HepG2 (cell line): ENCODE data around the gene C2orf49. TPM values are rescaled to one million over a fixed set of nuclear protein-coding genes. Genes with fewer than 3 reads are reported as not detected.

ENCODE experiments used
- ATAC-seq: fragments of 200-7000 bp; cut with Tn5 transposase; 3 replicates; pipeline ENCODE4 v1.9.1; 2020; ENCODE audit warnings: mild to moderate bottlenecking, moderate library complexity
- BruUV-seq: library from RNA; stranded (reverse); fragments of 400-500 nt; replicated peaks from 2 replicates; lab custom pipeline; 2021; lab: Mats Ljungman, UMichigan
- CTCF ChIA-PET: fragments of 300-600 bp; formaldehyde crosslinking; extraction: SDS; loops from one replicate; lab custom pipeline; 2021; ENCODE audit warnings: low total read pairs, inconsistent platforms, low intra/inter-chr PET ratio; lab: Yijun Ruan, JAX
- POLR2A ChIA-PET: fragments of 350-600 bp; sonication (Branson Sonifier 250); formaldehyde crosslinking; loops from one replicate; lab custom pipeline; 2020; ENCODE audit warnings: antibody characterized with exemption, inconsistent platforms; lab: Yijun Ruan, JAX
- DNase-seq: peaks from one replicate; pipeline ENCODE4 v3.0.0-alpha.2; 2015; ENCODE audit warnings: low spot score
- FAIRE-seq: peaks from 3 replicates; lab custom pipeline; 2011; peaks lifted over from hg19 to GRCh38; lab: Jason Lieb, UNC
- H2AFZ ChIP-seq: one replicate; pipeline ENCODE4 v1.6.1; 2011; ENCODE audit warnings: low read length, inconsistent platforms
- H3K27ac ChIP-seq: fragments of 300-600 bp; 3 replicates; pipeline ENCODE4 v1.8.0; 2011; ENCODE audit warnings: mixed run types, mild to moderate bottlenecking, mixed read lengths, low read length, inconsistent platforms; ENCODE audit not compliant: insufficient read depth; ENCODE audit errors: extremely low read length
- H3K27me3 ChIP-seq, 2 experiments: fragments of 200-600 bp in 1 of 2; 2 replicates in 1 of 2; 3 replicates in 1 of 2; pipeline versions ENCODE4 v1.6.0 to v1.8.0; 2011; ENCODE audit warnings: low read length in 2 of 2, mild to moderate bottlenecking in 2 of 2, moderate library complexity in 2 of 2, inconsistent platforms in 1 of 2; ENCODE audit not compliant: insufficient read depth in 2 of 2, control insufficient read depth in 1 of 2
- H3K36me3 ChIP-seq, 2 experiments: fragments of 200-600 bp in 1 of 2; replicated peaks in 1 of 2; 2 replicates in 1 of 2; 3 replicates in 1 of 2; pipeline versions ENCODE4 v1.5.1 to v1.8.0; 2011; ENCODE audit warnings: low read length in 2 of 2, inconsistent platforms in 1 of 2; ENCODE audit not compliant: insufficient read depth in 2 of 2, control insufficient read depth in 1 of 2
- H3K4me1 ChIP-seq: 2 replicates; pipeline ENCODE4 v1.5.1; 2012; ENCODE audit warnings: low read length, inconsistent platforms; ENCODE audit not compliant: insufficient read depth
- H3K4me2 ChIP-seq: 2 replicates; pipeline ENCODE4 v1.6.0; 2011; ENCODE audit warnings: low read depth, low read length, inconsistent platforms
- H3K4me3 ChIP-seq, 3 experiments: fragments of 200-600 bp in 1 of 3; sonication (generic), shearing (Covaris generic) in 1 of 3; replicated peaks in 1 of 3; 2 replicates each; pipeline ENCODE4 v1.5.1; 2011 to 2016; ENCODE audit warnings: low read length in 3 of 3, inconsistent platforms in 2 of 3, low read depth in 2 of 3, mild to moderate bottlenecking in 2 of 3, control low read depth in 1 of 3, mixed read lengths in 1 of 3; ENCODE audit not compliant: insufficient read depth in 1 of 3
- H3K79me2 ChIP-seq: one replicate; pipeline ENCODE4 v1.6.1; 2011; ENCODE audit warnings: low read length, inconsistent platforms; ENCODE audit not compliant: insufficient read depth
- H3K9ac ChIP-seq: 2 replicates; pipeline ENCODE4 v1.6.0; 2011; ENCODE audit warnings: mild to moderate bottlenecking, low read depth, low read length, inconsistent platforms; ENCODE audit not compliant: insufficient read depth
- H3K9me3 ChIP-seq: 2 replicates; pipeline ENCODE4 v1.5.1; 2012; ENCODE audit warnings: mild to moderate bottlenecking, low read length
- H4K20me1 ChIP-seq: 2 replicates; pipeline ENCODE4 v1.6.0; 2011; ENCODE audit warnings: inconsistent platforms, mild to moderate bottlenecking, low read length, moderate library complexity; ENCODE audit not compliant: insufficient read depth
- PHF21A ChIP-seq: sonication (generic); formaldehyde crosslinking; IDR thresholded peaks from 2 replicates; pipeline ENCODE4 v1.5.0; 2020; ENCODE audit warnings: mild to moderate bottlenecking, missing genetic modification reagents
- SKIL ChIP-seq: sonication (generic); formaldehyde crosslinking; IDR thresholded peaks from 2 replicates; pipeline ENCODE4 v1.8.0; 2022; ENCODE audit warnings: missing genetic modification reagents, mild to moderate bottlenecking, moderate library complexity, borderline replicate concordance
- ZKSCAN5 ChIP-seq: sonication (generic); formaldehyde crosslinking; IDR thresholded peaks from 2 replicates; pipeline ENCODE4 v1.5.1; 2020; ENCODE audit warnings: mild to moderate bottlenecking, missing genetic modification reagents
- ZNF878 ChIP-seq: sonication (generic); formaldehyde crosslinking; IDR thresholded peaks from 2 replicates; pipeline ENCODE4 v1.8.1; 2023; ENCODE audit warnings: mild to moderate bottlenecking, missing genetic modification reagents, moderate library complexity
- ZNF891 ChIP-seq: sonication (generic); formaldehyde crosslinking; IDR thresholded peaks from 2 replicates; pipeline ENCODE4 v1.5.0; 2020; ENCODE audit warnings: mild to moderate bottlenecking, missing genetic modification reagents
- ZSCAN29 ChIP-seq: sonication (generic); formaldehyde crosslinking; conservative IDR thresholded peaks from 2 replicates; pipeline ENCODE4 v1.4.0; 2020; ENCODE audit warnings: mild to moderate bottlenecking, missing genetic modification reagents
- WGBS: methylation state at CpG from one replicate; pipeline ENCODE4 v1.1.6; 2017; ENCODE audit warnings: low lambda C conversion rate; 5-methylcytosine and 5-hydroxymethylcytosine counted together
- in situ Hi-C: cut with HindIII; loops from 2 replicates; pipeline ENCODE4 v1.10.0; 2017; ENCODE audit warnings: low pct_unique_long_range_greater_than_20kb; ENCODE audit not compliant: extremely low pct_ligation_motif_present
- intact Hi-C: fragments of 100-400 bp; cut with micrococcal nuclease; formaldehyde crosslinking; loops from one replicate; pipeline ENCODE4 v1.10.0; 2022; ENCODE audit not compliant: unreplicated experiment
- polyA plus RNA-seq, 8 experiments: library from polyadenylated mRNA; depleted of rRNA in 3 of 8; stranded (reverse) in 7 of 8; unstranded in 1 of 8; fragments of >200 nt; fragmentation: Illumina TruSeq in 4 of 8; extraction: Trizol in 4 of 8; gene quantifications; 2 replicates each; pipeline versions ENCODE4 v1.2.1 to v1.2.3, GENCODE V29; 2011 to 2016; ENCODE audit warnings: low read depth in 4 of 8, missing spikeins in 1 of 8, mixed read lengths in 1 of 8; ENCODE audit not compliant: insufficient read depth in 1 of 8
- total RNA-seq, 5 experiments: library from RNA; depleted of rRNA; stranded (reverse); fragments of >200 nt; fragmentation: Illumina TruSeq; extraction: Trizol; gene quantifications; 2 replicates each; pipeline ENCODE4 v1.2.3, GENCODE V29; 2016; ENCODE audit warnings: low read depth in 1 of 5

The C2orf49 gene
- total and polyA plus RNA-seq, 2 of the 13 experiments (the other 11 are each of a cell fraction or from before 2014, with no cell fraction given), result 24.7 to 28.8 TPM

- no peak for TF ChIP-seq SKIL (CRISPR knock-in tag)
- TF ChIP-seq ZNF878, result no peak
Observed at GRCh38 chr2:105387225-105387624, 49.9 kb downstream of the C2orf49 start (continued).

- Histone ChIP-seq H3K9ac (no peak overlapping the region), H3K36me3 (peaks cover 9 to 10% of the 10 kb centered on the region in 2 experiments; a peak in 4 of 5 replicates)
- DNase-seq, result no peak
- ATAC-seq, result no peak
- TF ChIP-seq ZKSCAN5 (CRISPR knock-in tag) (no peak), PHF21A (CRISPR knock-in tag) (no peak)
- TF ChIP-seq, all 625 proteins: peak for 0
- BruUV-seq, result no TSS peak
- no peaks in the 10 kb centered on the region for H4K20me1 ChIP-seq
- intact Hi-C loops, result no loop called here
- no peak for FAIRE-seq
- H3K4me2 ChIP-seq, result no peak overlapping the region
- no peaks in the 10 kb centered on the region for H3K27me3 ChIP-seq
- H3K27ac ChIP-seq, result no peak overlapping the region
- H3K4me1 ChIP-seq, result peaks cover 58% of the 10 kb centered on the region
- no peak overlapping the region for H3K4me3 ChIP-seq
- ChIA-PET CTCF (no interaction called here), POLR2A (no interaction called here)
- H2AFZ ChIP-seq, result no peak overlapping the region
- WGBS, result 95% methylated on average over 8 of the region's 8 CpGs
- peaks cover 16% of the 10 kb centered on the region for H3K79me2 ChIP-seq
- in situ Hi-C loops, result no loop called here
- no peaks in the 10 kb centered on the region for H3K9me3 ChIP-seq
Observed at GRCh38 chr2:105388971-105389381, 51.6 kb downstream of the C2orf49 start.

- no peak overlapping the region for H2AFZ ChIP-seq
- FAIRE-seq (no peak), ATAC-seq (no peak), DNase-seq (no peak)
- no peak overlapping the region for H3K9ac ChIP-seq
- H3K36me3 ChIP-seq, result peaks cover 0 to 5% of the 10 kb centered on the region in 2 experiments; a peak in 3 of 5 replicates
- intact Hi-C loops, result no loop called here
- no peak overlapping the region for H3K4me2 ChIP-seq
- H3K4me1 ChIP-seq, result peaks cover 65% of the 10 kb centered on the region
- H3K79me2 ChIP-seq, result peaks cover 18% of the 10 kb centered on the region
- in situ Hi-C loops, result no loop called here
- no peaks in the 10 kb centered on the region for H3K27me3 ChIP-seq
- no peaks in the 10 kb centered on the region for H3K9me3 ChIP-seq
- no peak for TF ChIP-seq ZNF891 (CRISPR knock-in tag)
- TF ChIP-seq ZSCAN29, result no peak
- no TSS peak for BruUV-seq
- ChIA-PET POLR2A (no interaction called here), CTCF (no interaction called here)
- no peak overlapping the region for H3K4me3 ChIP-seq
- H4K20me1 ChIP-seq, result no peaks in the 10 kb centered on the region
- no peak overlapping the region for H3K27ac ChIP-seq
Observed at GRCh38 chr2:105390454-105390853, 53.1 kb downstream of the C2orf49 start.
